Smooth muscle cell (in vitro differentiated cells): ENCODE results near the gene NCK1. TPM values are rescaled to one million over a fixed set of nuclear protein-coding genes. Genes with fewer than 3 reads are reported as not detected.
"Not testable (repeated sequence)": the region's sequence is repeated elsewhere in the genome, so short reads cannot be mapped to it uniquely, and the experiment has no call there.

Experiments used
- DNase-seq: peaks from one replicate; lab custom pipeline; 2025; ENCODE audit not compliant: unreplicated experiment; lab: John Stamatoyannopoulos, UW
- H2AFZ ChIP-seq: fragments of 200-600 bp; sonication (generic); 2 replicates; pipeline ENCODE4 v1.6.0; 2016; ENCODE audit warnings: antibody characterized with exemption, low read depth, mild to moderate bottlenecking
- H3F3A ChIP-seq: fragments of 200-600 bp; sonication (generic); 2 replicates; pipeline ENCODE4 v1.6.0; 2017; ENCODE audit warnings: antibody characterized with exemption, low read depth
- H3K27ac ChIP-seq: fragments of 200-600 bp; sonication (generic); 2 replicates; pipeline ENCODE4 v1.5.1; 2016; ENCODE audit warnings: low read depth, mild to moderate bottlenecking
- H3K27me3 ChIP-seq: fragments of 200-600 bp; sonication (generic); 2 replicates; pipeline ENCODE4 v1.6.1; 2016; ENCODE audit warnings: low read depth, mild to moderate bottlenecking
- H3K36me3 ChIP-seq: fragments of 200-600 bp; sonication (generic); 2 replicates; pipeline ENCODE4 v1.5.1; 2016; ENCODE audit warnings: low read depth
- H3K4me1 ChIP-seq: fragments of 200-600 bp; sonication (generic); 2 replicates; pipeline ENCODE4 v1.5.1; 2016; ENCODE audit warnings: low read depth
- H3K4me2 ChIP-seq: fragments of 200-600 bp; sonication (generic); 2 replicates; pipeline ENCODE4 v1.6.0; 2016; ENCODE audit warnings: mild to moderate bottlenecking
- H3K4me3 ChIP-seq: fragments of 200-600 bp; sonication (generic); 2 replicates; pipeline ENCODE4 v1.5.1; 2016; ENCODE audit warnings: mild to moderate bottlenecking
- H3K79me2 ChIP-seq: fragments of 200-600 bp; sonication (generic); 2 replicates; pipeline ENCODE4 v1.6.0; 2016; ENCODE audit warnings: low read depth, mild to moderate bottlenecking
- H3K9ac ChIP-seq: fragments of 200-600 bp; sonication (generic); 2 replicates; pipeline ENCODE4 v1.6.0; 2016; ENCODE audit warnings: low read depth
- H3K9me3 ChIP-seq: fragments of 200-600 bp; sonication (generic); replicated peaks from 2 replicates; pipeline ENCODE4 v1.5.1; 2016; ENCODE audit warnings: low read depth
- H4K20me1 ChIP-seq: fragments of 200-600 bp; sonication (generic); 2 replicates; pipeline ENCODE4 v1.6.0; 2016; ENCODE audit warnings: low read depth
- WGBS: methylation state at CpG from one replicate; pipeline ENCODE4 v1.1.7; 2016; ENCODE audit warnings: low lambda C conversion rate; 5-methylcytosine and 5-hydroxymethylcytosine counted together
- polyA plus RNA-seq: library from polyadenylated mRNA; unstranded; fragments of >200 nt; fragmentation: Nextera tagmentation; extraction: Ambion mirVana; gene quantifications from 2 replicates; pipeline ENCODE4 v1.2.1, GENCODE V29; 2016
- total RNA-seq: library from RNA; depleted of rRNA; stranded (reverse); fragments of >200 nt; gene quantifications from 2 replicates; pipeline ENCODE4 v1.2.3, GENCODE V29; 2014
- TF ChIP-seq, protein P1 (sequence below): fragments of 200-600 bp; sonication (generic); IDR thresholded peaks from 2 replicates; pipeline ENCODE4 v1.5.1; 2017; ENCODE audit warnings: borderline replicate concordance, mild to moderate bottlenecking, antibody characterized with exemption; ENCODE audit not compliant: insufficient read depth, poor library complexity, severe bottlenecking

Gene NCK1
- total and polyA plus RNA-seq, 2 experiments from 2014 or later = 21.1 to 41.8 TPM

DNA sequence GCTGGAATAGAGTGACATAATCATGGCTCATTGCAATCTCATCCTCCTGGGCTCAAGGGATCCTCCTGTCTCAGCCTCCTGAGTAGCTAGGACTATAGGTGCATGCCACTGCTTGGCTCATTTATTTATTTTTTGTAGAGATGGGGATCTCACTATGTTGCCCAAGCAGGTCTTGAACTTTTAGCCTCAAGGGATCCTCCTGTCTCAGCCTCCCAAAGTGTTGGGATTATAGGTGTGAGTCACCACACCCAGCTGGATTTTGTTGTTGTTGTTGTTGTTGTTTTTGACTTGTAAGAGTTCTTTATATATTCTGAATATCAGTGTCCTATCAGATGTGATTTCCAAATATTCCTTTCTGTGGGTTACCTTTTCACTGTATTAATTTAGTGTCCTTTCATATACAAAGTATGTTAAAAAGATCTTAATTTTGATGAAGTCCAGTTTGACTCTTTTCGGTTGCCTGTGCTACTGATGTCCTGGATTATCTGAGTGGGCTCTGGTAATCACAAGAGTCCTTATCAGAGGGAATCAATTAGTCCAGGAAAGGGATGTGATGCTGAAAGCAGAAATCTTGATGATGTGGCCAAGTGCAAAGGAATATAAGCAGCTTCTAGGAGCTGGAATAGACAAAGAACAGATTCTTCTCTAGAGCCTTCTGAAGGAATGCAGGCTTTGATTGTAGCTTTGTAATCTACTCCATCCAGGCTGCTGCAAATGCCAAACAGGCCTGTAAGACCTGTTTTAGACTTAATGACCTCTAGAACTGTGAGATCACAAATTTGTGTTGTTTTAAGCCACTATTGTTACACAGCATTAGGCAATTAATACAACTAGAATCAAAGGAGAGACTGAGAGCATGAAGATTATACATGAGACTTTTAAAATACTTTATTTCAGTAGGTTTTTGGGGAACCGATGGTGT is 30.2 kb downstream of the NCK1 start:
- TF ChIP-seq, protein P1, sequence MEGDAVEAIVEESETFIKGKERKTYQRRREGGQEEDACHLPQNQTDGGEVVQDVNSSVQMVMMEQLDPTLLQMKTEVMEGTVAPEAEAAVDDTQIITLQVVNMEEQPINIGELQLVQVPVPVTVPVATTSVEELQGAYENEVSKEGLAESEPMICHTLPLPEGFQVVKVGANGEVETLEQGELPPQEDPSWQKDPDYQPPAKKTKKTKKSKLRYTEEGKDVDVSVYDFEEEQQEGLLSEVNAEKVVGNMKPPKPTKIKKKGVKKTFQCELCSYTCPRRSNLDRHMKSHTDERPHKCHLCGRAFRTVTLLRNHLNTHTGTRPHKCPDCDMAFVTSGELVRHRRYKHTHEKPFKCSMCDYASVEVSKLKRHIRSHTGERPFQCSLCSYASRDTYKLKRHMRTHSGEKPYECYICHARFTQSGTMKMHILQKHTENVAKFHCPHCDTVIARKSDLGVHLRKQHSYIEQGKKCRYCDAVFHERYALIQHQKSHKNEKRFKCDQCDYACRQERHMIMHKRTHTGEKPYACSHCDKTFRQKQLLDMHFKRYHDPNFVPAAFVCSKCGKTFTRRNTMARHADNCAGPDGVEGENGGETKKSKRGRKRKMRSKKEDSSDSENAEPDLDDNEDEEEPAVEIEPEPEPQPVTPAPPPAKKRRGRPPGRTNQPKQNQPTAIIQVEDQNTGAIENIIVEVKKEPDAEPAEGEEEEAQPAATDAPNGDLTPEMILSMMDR = no peak
- H3F3A ChIP-seq = peaks cover 3% of the 10 kb centered on the region
- 49% methylated on average over 2 of the region's 2 CpGs for WGBS
- H3K4me2 ChIP-seq = no peak overlapping the region
- no peak overlapping the region for H3K4me3 ChIP-seq
- no peak overlapping the region for H2AFZ ChIP-seq
- H3K27me3 ChIP-seq = no peaks in the 10 kb centered on the region
- peaks cover 4% of the 10 kb centered on the region for H3K4me1 ChIP-seq
- no peak overlapping the region for H3K9ac ChIP-seq
- no peaks in the 10 kb centered on the region for H3K9me3 ChIP-seq
- H3K79me2 ChIP-seq = peaks cover 98% of the 10 kb centered on the region
- peaks cover 47% of the 10 kb centered on the region for H4K20me1 ChIP-seq
- no peaks in the 10 kb centered on the region for H3K36me3 ChIP-seq
- no peak for DNase-seq
- peak overlapping the region; percentile 49 for H3K27ac ChIP-seq

- peaks cover 8% of the 10 kb centered on the region for H3F3A ChIP-seq
- peaks cover 95% of the 10 kb centered on the region for H3K79me2 ChIP-seq
- no peaks in the 10 kb centered on the region for H3K36me3 ChIP-seq
- no peaks in the 10 kb centered on the region for H3K9me3 ChIP-seq
- H3K9ac ChIP-seq = peak overlapping the region; percentile 1
- TF ChIP-seq, protein P1 = no peak
- H3K4me2 ChIP-seq = peak overlapping the region; percentile 8
- H4K20me1 ChIP-seq = peaks cover 57% of the 10 kb centered on the region
- no peak overlapping the region for H3K4me3 ChIP-seq
- peak overlapping the region; percentile 54 for H3K27ac ChIP-seq
- no peaks in the 10 kb centered on the region for H3K27me3 ChIP-seq
- no peak for DNase-seq
- H2AFZ ChIP-seq = no peak overlapping the region
- peaks cover 4% of the 10 kb centered on the region for H3K4me1 ChIP-seq
- 44% methylated on average over 5 of the region's 5 CpGs for WGBS
Observed at GRCh38 chr3:136893848-136894443, 31.9 kb downstream of the NCK1 start.

DNA sequence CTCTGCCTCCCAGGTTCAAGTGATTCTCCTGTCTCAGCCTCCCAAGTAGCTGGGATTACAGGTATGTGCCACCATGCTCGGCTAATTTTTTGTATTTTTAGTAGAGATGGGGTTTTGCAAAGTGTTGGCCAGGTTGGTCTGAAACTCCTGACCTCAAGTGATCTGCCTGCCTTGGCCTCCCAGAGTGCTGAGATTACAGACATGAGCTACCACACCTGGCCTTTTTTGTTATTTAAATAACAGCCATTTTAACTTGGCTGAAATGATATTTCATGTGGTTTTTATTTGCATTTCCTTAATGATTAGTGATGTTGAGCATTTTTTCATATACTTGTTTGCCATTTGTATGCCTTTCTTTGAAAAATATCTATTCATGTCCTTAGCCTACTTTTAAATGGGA is 35.2 kb downstream of the NCK1 start:
- H3K4me3 ChIP-seq, H3K9me3 ChIP-seq, H3K27me3 ChIP-seq, H3K4me2 ChIP-seq, H3K27ac ChIP-seq, H2AFZ ChIP-seq, H3K9ac ChIP-seq, DNase-seq, H3K36me3 ChIP-seq: not testable (repeated sequence)
- Histone ChIP-seq H3F3A (peaks cover 15% of the 10 kb centered on the region), H4K20me1 (peaks cover 62% of the 10 kb centered on the region), H3K79me2 (peaks cover 96% of the 10 kb centered on the region), H3K4me1 (peaks cover 18% of the 10 kb centered on the region)
- WGBS = 92% methylated on average over 1 of the region's 1 CpG

- H3K79me2 ChIP-seq = peaks cover 98% of the 10 kb centered on the region
Observed at GRCh38 chr3:136898549-136898948, 36.5 kb downstream of the NCK1 start.

More at GRCh38 chr3:136898549-136898948, 36.5 kb downstream of the NCK1 start:
- Histone ChIP-seq H3K4me2 (peak overlapping the region; percentile 22), H3K4me1 (peaks cover 18% of the 10 kb centered on the region), H2AFZ (no peak overlapping the region), H3K9me3 (no peaks in the 10 kb centered on the region), H3K9ac (no peak overlapping the region), H3K27me3 (no peaks in the 10 kb centered on the region), H3K27ac (peak overlapping the region; percentile 54), H3K36me3 (peaks cover 2% of the 10 kb centered on the region), H3K4me3 (no peak overlapping the region), H4K20me1 (peaks cover 56% of the 10 kb centered on the region), H3F3A (peaks cover 15% of the 10 kb centered on the region)
- TF ChIP-seq, protein P1 = no peak
- 56% methylated on average over 4 of the region's 4 CpGs for WGBS
- no peak for DNase-seq
